GM12878 (cell line): ENCODE data around the gene ETV1. TPM values are rescaled to one million over a fixed set of nuclear protein-coding genes. Genes with fewer than 3 reads are reported as not detected.

Experiments
- ATAC-seq: fragments of 200-7000 bp; cut with Tn5 transposase; 3 replicates; pipeline ENCODE4 v1.9.1; 2020; ENCODE audit warnings: mild to moderate bottlenecking, moderate library complexity
- BruUV-seq: library from RNA; stranded (reverse); fragments of 400-500 nt; replicated peaks from 2 replicates; lab custom pipeline; 2021; lab: Mats Ljungman, UMichigan
- CTCF ChIA-PET: fragments of 300-600 bp; sonication (Branson Sonifier 250); formaldehyde crosslinking; extraction: SDS; loops from one replicate; lab custom pipeline; 2021; ENCODE audit warnings: inconsistent platforms; lab: Yijun Ruan, JAX
- POLR2A ChIA-PET: fragments of 350-600 bp; formaldehyde crosslinking; extraction: SDS; loops from one replicate; lab custom pipeline; 2021; ENCODE audit warnings: inconsistent platforms; lab: Charles Lee
- RAD21 ChIA-PET: fragments of 300-600 bp; sonication (Branson Sonifier 250); formaldehyde crosslinking; loops from one replicate; lab custom pipeline; 2023; ENCODE audit warnings: antibody characterized with exemption; ENCODE audit not compliant: unreplicated experiment; lab: Charles Lee
- SMC1A ChIA-PET: fragments of 300-600 bp; sonication (Branson Sonifier 250); formaldehyde crosslinking; loops from one replicate; lab custom pipeline; 2023; ENCODE audit not compliant: unreplicated experiment, uncharacterized antibody; lab: Charles Lee
- DNase-seq: peaks from one replicate; pipeline ENCODE4 v3.0.0-alpha.2; 2011; ENCODE audit warnings: low read depth, low spot score
- FAIRE-seq: peaks from 3 replicates; lab custom pipeline; 2011; peaks lifted over from hg19 to GRCh38; lab: Jason Lieb, UNC
- H2AFZ ChIP-seq: 2 replicates; pipeline ENCODE4 v1.6.0; 2011; ENCODE audit warnings: low read depth, low read length, control low read depth; ENCODE audit not compliant: control insufficient read depth
- H3K27ac ChIP-seq: 2 replicates; pipeline ENCODE4 v1.5.1; 2011; ENCODE audit warnings: control low read depth; ENCODE audit not compliant: control insufficient read depth, insufficient read depth
- H3K27me3 ChIP-seq, 2 experiments: replicated peaks in 1 of 2; 2 replicates each; pipeline versions ENCODE4 v1.6.0 to v1.6.1; 2011; ENCODE audit warnings: low read length in 1 of 2; ENCODE audit not compliant: control insufficient read depth in 2 of 2, insufficient read depth in 2 of 2
- H3K36me3 ChIP-seq, 2 experiments: 2 replicates each; pipeline ENCODE4 v1.5.1; 2011; ENCODE audit warnings: low read length in 1 of 2; ENCODE audit not compliant: control insufficient read depth in 2 of 2, insufficient read depth in 2 of 2
- H3K4me1 ChIP-seq: 2 replicates; pipeline ENCODE4 v1.6.1; 2011; ENCODE audit warnings: mild to moderate bottlenecking, low read length, moderate library complexity, mixed read lengths; ENCODE audit not compliant: control insufficient read depth, insufficient read depth
- H3K4me2 ChIP-seq: 2 replicates; pipeline ENCODE4 v1.6.0; 2011; ENCODE audit warnings: control low read depth; ENCODE audit not compliant: control insufficient read depth, insufficient read depth
- H3K4me3 ChIP-seq: fragments of 200-600 bp; sonication (generic); 2 replicates; pipeline ENCODE4 v1.5.1; 2016
- H3K79me2 ChIP-seq: 2 replicates; pipeline ENCODE4 v1.6.0; 2011; ENCODE audit warnings: low read length; ENCODE audit not compliant: control insufficient read depth, insufficient read depth
- H3K9ac ChIP-seq: 2 replicates; pipeline ENCODE4 v1.8.0; 2011; ENCODE audit warnings: low read length, control low read depth, mixed read lengths; ENCODE audit not compliant: control insufficient read depth, insufficient read depth
- H3K9me3 ChIP-seq: replicated peaks from 3 replicates; pipeline ENCODE4 v1.5.1; 2011; ENCODE audit warnings: mild to moderate bottlenecking, low read length; ENCODE audit not compliant: control insufficient read depth, insufficient read depth
- H4K20me1 ChIP-seq: 2 replicates; pipeline ENCODE4 v1.6.0; 2011; ENCODE audit not compliant: control insufficient read depth, insufficient read depth
- ATF7 ChIP-seq: fragments of 450-650 bp; IDR thresholded peaks from 2 replicates; pipeline ENCODE4 v1.6.1; 2016; ENCODE audit warnings: low read depth, mild to moderate bottlenecking
- BMI1 ChIP-seq: fragments of 450-650 bp; IDR thresholded peaks from 2 replicates; pipeline ENCODE4 v1.6.1; 2016; ENCODE audit warnings: mild to moderate bottlenecking, moderate library complexity, borderline replicate concordance
- BRCA1 ChIP-seq: IDR thresholded peaks from 2 replicates; pipeline ENCODE4 v1.6.1; 2011; ENCODE audit warnings: low read depth, low read length, improper control_type of control experiment
- CTCF ChIP-seq, 3 experiments: IDR thresholded peaks in 2 of 3; conservative IDR thresholded peaks in 1 of 3; 2 replicates each; pipeline ENCODE4 v1.5.1; 2011; ENCODE audit warnings: low read depth in 3 of 3, low read length in 3 of 3, mild to moderate bottlenecking in 3 of 3, control low read depth in 2 of 3, moderate library complexity in 2 of 3, inconsistent platforms in 1 of 3, mixed read lengths in 1 of 3; ENCODE audit not compliant: control insufficient read depth in 2 of 3, insufficient read depth in 1 of 3; ENCODE audit errors: extremely low read depth in 1 of 3
- EGR1 ChIP-seq, 2 experiments: IDR thresholded peaks; 1 replicate in 1 of 2; 2 replicates in 1 of 2; pipeline ENCODE4 v1.6.1; 2011 to 2012; ENCODE audit warnings: low read depth in 2 of 2, low read length in 2 of 2, borderline replicate concordance in 1 of 2, mild to moderate bottlenecking in 1 of 2, moderate library complexity in 1 of 2
- GABPA ChIP-seq: IDR thresholded peaks from 2 replicates; pipeline ENCODE4 v1.6.1; 2014; ENCODE audit warnings: antibody characterized with exemption, low read depth, mild to moderate bottlenecking, inconsistent platforms
- IKZF1 ChIP-seq: fragments of 450-650 bp; conservative IDR thresholded peaks from 2 replicates; pipeline ENCODE4 v1.6.1; 2017; ENCODE audit warnings: antibody characterized with exemption, mild to moderate bottlenecking
- IRF5 ChIP-seq: fragments of 450-650 bp; IDR thresholded peaks from 2 replicates; pipeline ENCODE4 v1.6.1; 2017; ENCODE audit warnings: borderline replicate concordance
- JUND ChIP-seq: IDR thresholded peaks from 2 replicates; pipeline ENCODE4 v1.6.1; 2012; ENCODE audit warnings: low read depth, mild to moderate bottlenecking, low read length, improper control_type of control experiment, moderate library complexity
- RELB ChIP-seq: fragments of 450-650 bp; IDR thresholded peaks from 2 replicates; pipeline ENCODE4 v1.6.1; 2017; ENCODE audit warnings: low read depth, mild to moderate bottlenecking, moderate library complexity
- SP1 ChIP-seq: IDR thresholded peaks from one replicate; pipeline ENCODE4 v1.6.1; 2011; ENCODE audit warnings: low read depth, low read length
- TAF1 ChIP-seq: IDR thresholded peaks from 2 replicates; pipeline ENCODE4 v1.6.1; 2011; ENCODE audit warnings: mild to moderate bottlenecking, low read depth, low read length, borderline replicate concordance
- WRNIP1 ChIP-seq: IDR thresholded peaks from 2 replicates; pipeline ENCODE4 v1.6.1; 2011; ENCODE audit warnings: low read depth, low read length, improper control_type of control experiment, borderline replicate concordance
- ZNF274 ChIP-seq: IDR thresholded peaks from one replicate; pipeline ENCODE4 v1.8.0; 2011; ENCODE audit not compliant: insufficient read length, insufficient read depth
- WGBS: methylation state at CpG from one replicate; pipeline ENCODE4 v1.1.6; 2016; ENCODE audit warnings: low lambda C conversion rate; ENCODE audit not compliant: insufficient replicate concordance, insufficient coverage; ENCODE audit errors: missing lambda C conversion rate; 5-methylcytosine and 5-hydroxymethylcytosine counted together
- in situ Hi-C: fragments of 300-500 bp; cut with MboI; formaldehyde crosslinking; loops from 9 replicates; pipeline ENCODE4 v1.14.3; 2018; ENCODE audit warnings: mixed read lengths
- intact Hi-C: fragments of 100-400 bp; cut with micrococcal nuclease; formaldehyde crosslinking; loops from one replicate; pipeline ENCODE4 v1.14.2; 2022; ENCODE audit not compliant: unreplicated experiment
- polyA plus RNA-seq, 11 experiments: library from polyadenylated mRNA; depleted of rRNA in 4 of 11; unstranded in 6 of 11; stranded (reverse) in 5 of 11; fragments of >200 nt; fragmentation: Nextera tagmentation in 4 of 11; fragmentation: Illumina TruSeq in 1 of 11; extraction: Ambion mirVana in 4 of 11; extraction: Trizol in 1 of 11; gene quantifications; 1 replicate in 1 of 11; 2 replicates in 10 of 11; pipeline versions ENCODE4 v1.2.1 to v1.2.3, GENCODE V29; 2011 to 2016; ENCODE audit warnings: inconsistent platforms in 2 of 11, missing spikeins in 2 of 11, low read depth in 1 of 11
- total RNA-seq, 4 experiments: library from RNA; depleted of rRNA in 3 of 4; stranded (reverse); fragments of >200 nt in 3 of 4; fragmentation: Illumina TruSeq in 1 of 4; extraction: Trizol in 1 of 4; gene quantifications; 2 replicates each; pipeline versions ENCODE4 v1.2.1 to v1.2.3, GENCODE V29; 2013 to 2021

Gene ETV1
- total and polyA plus RNA-seq, 10 of the 15 experiments (the other 5 are each of a cell fraction or from before 2014, with no cell fraction given), result 0.03 to 9.3 (median 0.16) TPM; not detected in 4

GRCh38 chr7:13908667-13909397 lies 80.6 kb downstream of the ETV1 start (continued):
- TF ChIP-seq WRNIP1, result no peak
- TF ChIP-seq ZNF274, result no peak
- no peak for TF ChIP-seq IRF5
- no peak for TF ChIP-seq GABPA
- TF ChIP-seq JUND, result no peak
- TF ChIP-seq SP1, result no peak
- TF ChIP-seq IKZF1, result no peak

GRCh38 chr7:13907831-13908230 lies 81.6 kb downstream of the ETV1 start:
- H3K9me3 ChIP-seq, result no peaks in the 10 kb centered on the region
- no peaks in the 10 kb centered on the region for H4K20me1 ChIP-seq
- H3K4me1 ChIP-seq, result no peaks in the 10 kb centered on the region
- H3K27me3 ChIP-seq, result no peaks in the 10 kb centered on the region
- ChIA-PET SMC1A (interaction anchor here (1.0 kb wide), 1 partner anchor 509 kb away, joined by 3 read pairs; no protein-coding TSS in a partner anchor), RAD21 (no interaction called here), POLR2A (no interaction called here), CTCF (interaction anchor here (0.6 kb wide), 1 partner anchor 91 kb away, joined by 3 read pairs; no protein-coding TSS in a partner anchor)
- in situ Hi-C loops, result no loop called here
- H3K4me3 ChIP-seq, result no peak overlapping the region
- 0% methylated on average over 1 of the region's 1 CpG for WGBS
- ATAC-seq (no peak), FAIRE-seq (no peak), DNase-seq (no peak)
- H3K36me3 ChIP-seq, result no peaks in the 10 kb centered on the region
- H3K79me2 ChIP-seq, result no peaks in the 10 kb centered on the region
- H3K27ac ChIP-seq, result no peak overlapping the region
- H2AFZ ChIP-seq, result no peak overlapping the region
- BruUV-seq, result no TSS peak
- intact Hi-C loops, result no loop called here
- H3K9ac ChIP-seq, result no peak overlapping the region
- H3K4me2 ChIP-seq, result no peak overlapping the region
- no peak for TF ChIP-seq EGR1 (IDR thresholded peaks at IDR 0.05; ENCODE audit: borderline replicate concordance in 1 of 2, low read depth in 2 of 2, low read length in 2 of 2)
- TF ChIP-seq IRF5, result no peak
- no peak for TF ChIP-seq BRCA1
- TF ChIP-seq BMI1, result no peak
- no peak for TF ChIP-seq TAF1
- TF ChIP-seq RELB, result no peak
- no peak for TF ChIP-seq ATF7
- no peak for TF ChIP-seq CTCF (IDR thresholded peaks at IDR 0.05 in 2 of 3, conservative IDR thresholded peaks at IDR 0.05 in 1 of 3; ENCODE audit: control insufficient read depth in 2 of 3, extremely low read depth in 1 of 3, insufficient read depth in 1 of 3, low read depth in 3 of 3, low read length in 3 of 3)
